HepG2 (cell line): ENCODE data around the gene DNAJA3. TPM values are rescaled to one million over a fixed set of nuclear protein-coding genes. Genes with fewer than 3 reads are reported as not detected.

Source experiments
- CHD2 ChIP-seq: IDR thresholded peaks from 2 replicates; pipeline ENCODE4 v1.6.1; 2011; ENCODE audit warnings: low read depth, low read length, improper control_type of control experiment
- E2F5 ChIP-seq: sonication (generic); formaldehyde crosslinking; conservative IDR thresholded peaks from 2 replicates; pipeline ENCODE4 v1.4.0; 2020; ENCODE audit warnings: missing genetic modification reagents
- HMGXB4 ChIP-seq, 2 experiments: sonication (generic) in 1 of 2; formaldehyde crosslinking in 1 of 2; IDR thresholded peaks; 2 replicates each; pipeline versions ENCODE4 v1.4.0 to v1.6.1; 2018 to 2020; ENCODE audit warnings: missing genetic modification reagents in 2 of 2, borderline replicate concordance in 1 of 2, low read depth in 1 of 2, mild to moderate bottlenecking in 1 of 2, missing biosample characterization in 1 of 2
- KDM5A ChIP-seq: fragments of 200-600 bp; sonication (generic); IDR thresholded peaks from 2 replicates; pipeline ENCODE4 v1.7.0; 2018; ENCODE audit warnings: antibody characterized with exemption, mild to moderate bottlenecking, low read length, borderline replicate concordance
- MYC ChIP-seq: sonication (generic); formaldehyde crosslinking; IDR thresholded peaks from 2 replicates; pipeline ENCODE4 v1.9.0; 2021; ENCODE audit warnings: missing genetic modification reagents, borderline replicate concordance
- SAP130 ChIP-seq: IDR thresholded peaks from 2 replicates; pipeline ENCODE4 v1.6.1; 2016; ENCODE audit warnings: low read depth
- SIN3A ChIP-seq: IDR thresholded peaks from 2 replicates; pipeline ENCODE4 v1.6.1; 2011; ENCODE audit warnings: low read depth, mild to moderate bottlenecking, control low read depth, low read length, borderline replicate concordance
- SNAPC4 ChIP-seq: sonication (generic); formaldehyde crosslinking; IDR thresholded peaks from 2 replicates; pipeline ENCODE4 v1.4.0; 2020; ENCODE audit warnings: mild to moderate bottlenecking, missing genetic modification reagents
- SP5 ChIP-seq: IDR thresholded peaks from 2 replicates; pipeline ENCODE4 v1.6.1; 2016; ENCODE audit warnings: low read depth, borderline replicate concordance
- THYN1 ChIP-seq: sonication (generic); formaldehyde crosslinking; IDR thresholded peaks from 2 replicates; pipeline ENCODE4 v1.8.1; 2023; ENCODE audit warnings: low read depth, mild to moderate bottlenecking, moderate library complexity, missing genetic modification reagents, borderline replicate concordance
- ZBTB42 ChIP-seq: sonication (generic); formaldehyde crosslinking; IDR thresholded peaks from 2 replicates; pipeline ENCODE4 v1.5.0; 2020; ENCODE audit warnings: mild to moderate bottlenecking, missing genetic modification reagents
- ZFP37 ChIP-seq: sonication (generic); formaldehyde crosslinking; IDR thresholded peaks from 2 replicates; pipeline ENCODE4 v1.4.0; 2020; ENCODE audit warnings: missing genetic modification reagents, borderline replicate concordance
- ZNF335 ChIP-seq: sonication (generic); formaldehyde crosslinking; IDR thresholded peaks from 2 replicates; pipeline ENCODE4 v1.4.0; 2020; ENCODE audit warnings: missing genetic modification reagents
- ZNF549 ChIP-seq: sonication (generic); formaldehyde crosslinking; IDR thresholded peaks from 2 replicates; pipeline ENCODE4 v1.5.0; 2020; ENCODE audit warnings: missing genetic modification reagents
- ZNF780A ChIP-seq: sonication (generic); formaldehyde crosslinking; IDR thresholded peaks from 2 replicates; pipeline ENCODE4 v1.8.0; 2022; ENCODE audit warnings: mild to moderate bottlenecking, missing genetic modification reagents, moderate library complexity
- ZNF800 ChIP-seq: sonication (generic); formaldehyde crosslinking; IDR thresholded peaks from 2 replicates; pipeline ENCODE4 v1.4.0; 2020; ENCODE audit warnings: missing genetic modification reagents
- ZSCAN21 ChIP-seq: sonication (generic); formaldehyde crosslinking; IDR thresholded peaks from 2 replicates; pipeline ENCODE4 v1.8.0; 2022; ENCODE audit warnings: mild to moderate bottlenecking, missing genetic modification reagents, moderate library complexity, borderline replicate concordance
- ZSCAN31 ChIP-seq: sonication (generic); formaldehyde crosslinking; IDR thresholded peaks from 2 replicates; pipeline ENCODE4 v1.5.0; 2020; ENCODE audit warnings: low read depth, mild to moderate bottlenecking, missing genetic modification reagents
- polyA plus RNA-seq, 8 experiments: library from polyadenylated mRNA; depleted of rRNA in 3 of 8; stranded (reverse) in 7 of 8; unstranded in 1 of 8; fragments of >200 nt; fragmentation: Illumina TruSeq in 4 of 8; extraction: Trizol in 4 of 8; gene quantifications; 2 replicates each; pipeline versions ENCODE4 v1.2.1 to v1.2.3, GENCODE V29; 2011 to 2016; ENCODE audit warnings: low read depth in 4 of 8, missing spikeins in 1 of 8, mixed read lengths in 1 of 8; ENCODE audit not compliant: insufficient read depth in 1 of 8
- total RNA-seq, 5 experiments: library from RNA; depleted of rRNA; stranded (reverse); fragments of >200 nt; fragmentation: Illumina TruSeq; extraction: Trizol; gene quantifications; 2 replicates each; pipeline ENCODE4 v1.2.3, GENCODE V29; 2016; ENCODE audit warnings: low read depth in 1 of 5

The DNAJA3 gene
- total and polyA plus RNA-seq, 2 of the 13 experiments (the other 11 are each of a cell fraction or from before 2014, with no cell fraction given): 77.0 to 83.3 TPM

GRCh38 chr16:4475880-4476788, 50.5 kb downstream of the DNAJA3 start, which contains the start of gene HMOX2 (continued):
- TF ChIP-seq E2F5 (CRISPR knock-in tag): peak; percentile 22; the same call in 1 of the 2 replicates
- peak; percentile 43; the same call in 1 of the 2 replicates for TF ChIP-seq SP5
- no peak; the same call in 1 of the 2 replicates for TF ChIP-seq ZNF800 (CRISPR knock-in tag)
- TF ChIP-seq THYN1 (CRISPR knock-in tag): no peak; the same call in 1 of the 2 replicates
- TF ChIP-seq ZFP37 (CRISPR knock-in tag): no peak
- TF ChIP-seq ZNF335 (CRISPR knock-in tag): peak; percentile 62; the same call in 1 of the 2 replicates
- no peak for TF ChIP-seq ZNF549 (CRISPR knock-in tag)
- peak; percentile 86 for TF ChIP-seq ZSCAN31 (CRISPR knock-in tag)
- TF ChIP-seq SIN3A: peak; percentile 85; the same call in 1 of the 2 replicates
- TF ChIP-seq ZSCAN21 (CRISPR knock-in tag): peak; percentile 75; the same call in 1 of the 2 replicates
- no peak for TF ChIP-seq ZNF780A (CRISPR knock-in tag)
- TF ChIP-seq KDM5A: no peak
- TF ChIP-seq HMGXB4 (CRISPR knock-in tag; IDR thresholded peaks at IDR 0.05; ENCODE audit: borderline replicate concordance in 1 of 2, low read depth in 1 of 2): peak; percentile 96 to 97
- peak; percentile 93 for TF ChIP-seq MYC (CRISPR knock-in tag)
- TF ChIP-seq SNAPC4 (CRISPR knock-in tag): no peak
- TF ChIP-seq CHD2: peak; percentile 32; the same call in 1 of the 2 replicates
- TF ChIP-seq ZBTB42 (CRISPR knock-in tag): peak; percentile 79; the same call in 1 of the 2 replicates
- peak; percentile 98 for TF ChIP-seq SAP130 (CRISPR knock-in tag)
